Natural killer cell (primary cell): ENCODE measurements around the gene RBM47. TPM values are rescaled to one million over a fixed set of nuclear protein-coding genes. Genes with fewer than 3 reads are reported as not detected.

Source experiments
- ATAC-seq, 3 donors: fragments of 150-1000 bp in 2 of 3; fragments of 200-7000 bp in 1 of 3; cut with Tn5 transposase; 1 replicate in 1 of 3; 2 replicates in 2 of 3; pipeline ENCODE4 v1.10.0; 2021; ENCODE audit warnings: mild to moderate bottlenecking in 2 of 3, moderate library complexity in 2 of 3
- DNase-seq, 2 donors: peaks; one replicate each; pipeline versions ENCODE4 v3.0.0 to v3.0.0-alpha.2; 2013 to 2021; ENCODE audit warnings: mixed read lengths in 1 of 2
- H3K27ac ChIP-seq: one replicate; pipeline ENCODE4 v1.5.1; 2013; ENCODE audit warnings: mild to moderate bottlenecking, low read length
- H3K27me3 ChIP-seq: one replicate; pipeline ENCODE4 v1.6.1; 2013; ENCODE audit warnings: low read length; ENCODE audit not compliant: control insufficient read depth, insufficient read depth
- H3K36me3 ChIP-seq: one replicate; pipeline ENCODE4 v1.6.1; 2013; ENCODE audit warnings: low read length; ENCODE audit not compliant: control insufficient read depth, insufficient read depth
- H3K4me1 ChIP-seq: one replicate; pipeline ENCODE4 v1.6.1; 2013; ENCODE audit warnings: low read length; ENCODE audit not compliant: control insufficient read depth, insufficient read depth
- H3K4me3 ChIP-seq: one replicate; pipeline ENCODE4 v1.5.1; 2013; ENCODE audit warnings: low read length
- H3K9me3 ChIP-seq: one replicate; pipeline ENCODE4 v1.6.1; 2013; ENCODE audit warnings: low read length; ENCODE audit not compliant: control insufficient read depth, insufficient read depth
- H3K27ac Mint-ChIP-seq, 2 donors: one replicate each; pipeline ENCODE4 v1.8.0; 2022; ENCODE audit warnings: mild to moderate bottlenecking in 2 of 2, mixed read lengths in 2 of 2, moderate library complexity in 1 of 2
- H3K27me3 Mint-ChIP-seq, 2 donors: one replicate each; pipeline ENCODE4 v1.8.0; 2022; ENCODE audit warnings: low read depth in 2 of 2, mixed read lengths in 2 of 2
- H3K36me3 Mint-ChIP-seq: one replicate; pipeline ENCODE4 v1.8.0; 2022; ENCODE audit warnings: mixed read lengths
- H3K4me1 Mint-ChIP-seq, 2 donors: one replicate each; pipeline ENCODE4 v1.8.0; 2022; ENCODE audit warnings: mixed read lengths in 2 of 2
- H3K4me3 Mint-ChIP-seq: one replicate; pipeline ENCODE4 v1.8.0; 2022; ENCODE audit warnings: mild to moderate bottlenecking, moderate library complexity, mixed read lengths
- H3K9me3 Mint-ChIP-seq, 2 donors: one replicate each; pipeline ENCODE4 v1.8.0; 2022; ENCODE audit warnings: mixed read lengths in 2 of 2
- CTCF ChIP-seq: fragments of 200-600 bp; IDR thresholded peaks from one replicate; pipeline ENCODE4 v1.8.0; 2022; ENCODE audit warnings: antibody characterized with exemption
- WGBS: methylation state at CpG from one replicate; pipeline ENCODE4 v1.1.7; 2013; ENCODE audit warnings: missing lambda C conversion rate; ENCODE audit not compliant: insufficient coverage; 5-methylcytosine and 5-hydroxymethylcytosine counted together
- intact Hi-C: fragments of 100-400 bp; cut with micrococcal nuclease; formaldehyde crosslinking; loops from one replicate; pipeline ENCODE4 v1.14.2; 2022
- total RNA-seq, 4 donors: library from RNA; stranded (reverse); fragments of 120-200 nt in 1 of 4; gene quantifications; one replicate each; pipeline versions ENCODE4 v1.2.3 to v1.2.4, GENCODE V29; 2013 to 2022

The RBM47 gene
- total RNA-seq, 3 donors from 2014 or later (not counting 1 experiment from before 2014, with no cell fraction given), result 2.0 to 7.7 (median 3.9) TPM

DNA sequence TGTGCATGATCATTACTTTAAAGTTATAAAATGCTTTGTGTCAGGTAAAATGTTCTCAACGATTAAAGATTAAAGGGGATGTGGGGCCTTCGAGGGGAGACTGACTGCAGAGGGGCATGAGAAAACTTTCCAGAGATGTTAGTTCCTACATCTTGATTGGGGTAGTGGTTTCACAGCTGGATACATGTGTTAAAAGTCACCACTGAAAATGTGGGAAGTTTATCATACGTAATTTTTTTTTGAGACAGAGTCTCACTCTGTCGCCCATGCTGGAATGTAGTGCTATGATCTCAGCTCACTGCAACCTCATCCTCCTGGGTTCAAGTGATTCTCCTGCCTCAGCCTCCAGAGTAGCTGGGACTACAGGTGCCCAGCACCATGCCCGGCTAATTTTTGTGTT lies 79.5 kb downstream of the RBM47 start:
- Histone ChIP-seq H3K4me1 (peaks cover 7% of the 10 kb centered on the region), H3K27ac (no peak overlapping the region), H3K9me3 (no peaks in the 10 kb centered on the region), H3K4me3 (no peak overlapping the region), H3K27me3 (no peaks in the 10 kb centered on the region), H3K36me3 (no peaks in the 10 kb centered on the region)
- H3K27me3 Mint-ChIP-seq, result no peaks in the 10 kb centered on the region
- H3K4me1 Mint-ChIP-seq, result peaks cover 10 to 11% of the 10 kb centered on the region in 2 donors
- peak overlapping the region in 1 of 2 donors; percentile 85 for H3K27ac Mint-ChIP-seq
- DNase-seq (no peak), ATAC-seq (no peak)
- intact Hi-C loops, result no loop called here
- no peak overlapping the region for H3K4me3 Mint-ChIP-seq
- H3K36me3 Mint-ChIP-seq, result no peaks in the 10 kb centered on the region
- H3K9me3 Mint-ChIP-seq, result no peaks in the 10 kb centered on the region
- TF ChIP-seq CTCF, result no peak
- 54% methylated on average over 5 of the region's 5 CpGs for WGBS

GRCh38 chr4:40548256-40548655 lies 81.4 kb downstream of the RBM47 start:
- Histone ChIP-seq H3K36me3 (no peaks in the 10 kb centered on the region), H3K27me3 (no peaks in the 10 kb centered on the region), H3K9me3 (no peaks in the 10 kb centered on the region), H3K4me1 (peaks cover 4% of the 10 kb centered on the region), H3K27ac (no peak overlapping the region), H3K4me3 (no peak overlapping the region)
- no peak overlapping the region for H3K27ac Mint-ChIP-seq
- 93% methylated on average over 11 of the region's 11 CpGs for WGBS
- intact Hi-C loops, result no loop called here
- H3K9me3 Mint-ChIP-seq, result no peaks in the 10 kb centered on the region
- TF ChIP-seq CTCF, result no peak
- H3K4me1 Mint-ChIP-seq, result peaks cover 10 to 11% of the 10 kb centered on the region in 2 donors
- H3K27me3 Mint-ChIP-seq, result no peaks in the 10 kb centered on the region
- no peaks in the 10 kb centered on the region for H3K36me3 Mint-ChIP-seq
- ATAC-seq, result no peak
- H3K4me3 Mint-ChIP-seq, result no peak overlapping the region
- no peak for DNase-seq

GRCh38 chr4:40547789-40548132 lies 81.9 kb downstream of the RBM47 start:
- Mint-ChIP-seq H3K36me3 (no peaks in the 10 kb centered on the region), H3K27ac (no peak overlapping the region)
- WGBS, result 90% methylated on average over 2 of the region's 2 CpGs

More at GRCh38 chr4:40547789-40548132, 81.9 kb downstream of the RBM47 start:
- H3K4me1 ChIP-seq, result peaks cover 4% of the 10 kb centered on the region
- Mint-ChIP-seq H3K4me1 (peaks cover 10 to 11% of the 10 kb centered on the region in 2 donors), H3K4me3 (no peak overlapping the region), H3K9me3 (no peaks in the 10 kb centered on the region), H3K27me3 (no peaks in the 10 kb centered on the region)
- H3K4me3 ChIP-seq, result no peak overlapping the region
- ATAC-seq (no peak), DNase-seq (no peak)
- TF ChIP-seq CTCF, result no peak
- no peak overlapping the region for H3K27ac ChIP-seq
- no peaks in the 10 kb centered on the region for H3K36me3 ChIP-seq
- H3K27me3 ChIP-seq, result no peaks in the 10 kb centered on the region
- H3K9me3 ChIP-seq, result no peaks in the 10 kb centered on the region
- intact Hi-C loops, result no loop called here
